ENCODE data around the gene TIPARP.
A peak's percentile ranks its signal among the peaks of the same experiment; 100 is the strongest.

TIPARP gene

GRCh38 chr3:156743859-156744258 lies 69.5 kb downstream of the TIPARP start:
- Histone ChIP-seq H3K36me3 (replicated peaks in 1 of 2; ENCODE audit: control insufficient read depth in 2 of 2, insufficient read depth in 2 of 2, low read length in 2 of 2) (no peaks in the 10 kb centered on the region), H2AFZ (ENCODE audit: low read length) (no peak overlapping the region), H3K4ac (ENCODE audit: low read length) (no peak overlapping the region), H2BK12ac (ENCODE audit: low read length) (no peak overlapping the region), H2BK15ac (ENCODE audit: low read length) (no peak overlapping the region), H3K4me2 (ENCODE audit: insufficient read depth, low read length, poor library complexity, severe bottlenecking) (no peak overlapping the region), H3K9ac (ENCODE audit: low read depth, low read length, poor library complexity) (no peak overlapping the region), H3K27ac (replicated peaks; ENCODE audit: low read length) (no peak overlapping the region), H3K27me3 (ENCODE audit: control insufficient read depth in 3 of 3, insufficient read depth in 3 of 3, low read depth in 1 of 3, low read length in 3 of 3) (no peaks in the 10 kb centered on the region), H4K8ac (ENCODE audit: low read depth, low read length) (no peak overlapping the region), H3K18ac (ENCODE audit: low read length) (no peak overlapping the region), H2BK5ac (ENCODE audit: low read length) (no peak overlapping the region), H3K79me1 (ENCODE audit: low read depth, low read length) (no peaks in the 10 kb centered on the region), H3K4me3 (ENCODE audit: low read length in 2 of 2) (no peak overlapping the region), H2BK120ac (ENCODE audit: low read depth, low read length) (no peak overlapping the region), H4K91ac (ENCODE audit: low read depth, low read length, poor library complexity) (no peak overlapping the region), H3K14ac (ENCODE audit: low read length) (peak overlapping the region; percentile 77), H3K4me1 (ENCODE audit: control insufficient read depth in 2 of 2, insufficient read depth in 1 of 2, low read depth in 1 of 2, low read length in 2 of 2) (no peaks in the 10 kb centered on the region), H2AK5ac (ENCODE audit: low read depth, low read length) (no peak overlapping the region), H3K23ac (ENCODE audit: low read depth, low read length, poor library complexity) (no peak overlapping the region), H3K9me3 (replicated peaks in 1 of 2; ENCODE audit: control insufficient read depth in 2 of 2, insufficient read depth in 1 of 2, low read depth in 1 of 2, low read length in 2 of 2) (peaks cover 0 to 17% of the 10 kb centered on the region in 2 donors)
- no peak for DNase-seq (ENCODE audit: low spot score)
- WGBS, 2 donors (ENCODE audit: extremely low coverage in 2 of 2, insufficient read length in 2 of 2, insufficient replicate concordance in 1 of 2) = no CpG with 5 or more reads among the region's 5 CpGs

- no peaks in the 10 kb centered on the region for H3K27me3 ChIP-seq (ENCODE audit: control insufficient read depth in 3 of 3, insufficient read depth in 3 of 3, low read depth in 1 of 3, low read length in 3 of 3)
- no peak overlapping the region for H2BK15ac ChIP-seq (ENCODE audit: low read length)
- no peak overlapping the region for H2AFZ ChIP-seq (ENCODE audit: low read length)
- H3K18ac ChIP-seq (ENCODE audit: low read length) = no peak overlapping the region
- no peaks in the 10 kb centered on the region for H3K36me3 ChIP-seq (replicated peaks in 1 of 2; ENCODE audit: control insufficient read depth in 2 of 2, insufficient read depth in 2 of 2, low read length in 2 of 2)
- H3K79me1 ChIP-seq (ENCODE audit: low read depth, low read length) = no peaks in the 10 kb centered on the region
- peaks cover 0 to 17% of the 10 kb centered on the region in 2 donors for H3K9me3 ChIP-seq (replicated peaks in 1 of 2; ENCODE audit: control insufficient read depth in 2 of 2, insufficient read depth in 1 of 2, low read depth in 1 of 2, low read length in 2 of 2)
- H3K4me2 ChIP-seq (ENCODE audit: insufficient read depth, low read length, poor library complexity, severe bottlenecking) = no peak overlapping the region
- no peak overlapping the region for H3K27ac ChIP-seq (replicated peaks; ENCODE audit: low read length)
- no peak overlapping the region for H4K8ac ChIP-seq (ENCODE audit: low read depth, low read length)
- no peak overlapping the region for H2BK12ac ChIP-seq (ENCODE audit: low read length)
- no peak for DNase-seq (ENCODE audit: low spot score)
- WGBS, 2 donors (ENCODE audit: extremely low coverage in 2 of 2, insufficient read length in 2 of 2, insufficient replicate concordance in 1 of 2) = no CpG with 5 or more reads among the region's 7 CpGs
- no peak overlapping the region for H2BK120ac ChIP-seq (ENCODE audit: low read depth, low read length)
- no peak overlapping the region for H2AK5ac ChIP-seq (ENCODE audit: low read depth, low read length)
- no peak overlapping the region for H3K23ac ChIP-seq (ENCODE audit: low read depth, low read length, poor library complexity)
- no peak overlapping the region for H2BK5ac ChIP-seq (ENCODE audit: low read length)
- peaks cover 0 to 7% of the 10 kb centered on the region in 2 donors for H3K4me1 ChIP-seq (ENCODE audit: control insufficient read depth in 2 of 2, insufficient read depth in 1 of 2, low read depth in 1 of 2, low read length in 2 of 2)
- H3K14ac ChIP-seq (ENCODE audit: low read length) = no peak overlapping the region
- no peak overlapping the region for H3K4me3 ChIP-seq (ENCODE audit: low read length in 2 of 2)
- H4K91ac ChIP-seq (ENCODE audit: low read depth, low read length, poor library complexity) = no peak overlapping the region
- no peak overlapping the region for H3K4ac ChIP-seq (ENCODE audit: low read length)
- no peak overlapping the region for H3K9ac ChIP-seq (ENCODE audit: low read depth, low read length, poor library complexity)
Observed at GRCh38 chr3:156744631-156745030, 70.2 kb downstream of the TIPARP start.

- no peaks in the 10 kb centered on the region for H3K27me3 ChIP-seq (ENCODE audit: control insufficient read depth in 3 of 3, insufficient read depth in 3 of 3, low read depth in 1 of 3, low read length in 3 of 3)
- H3K4ac ChIP-seq (ENCODE audit: low read length) = no peak overlapping the region
- H2BK120ac ChIP-seq (ENCODE audit: low read depth, low read length) = no peak overlapping the region
- no peak overlapping the region for H3K4me2 ChIP-seq (ENCODE audit: insufficient read depth, low read length, poor library complexity, severe bottlenecking)
- no peak overlapping the region for H2BK5ac ChIP-seq (ENCODE audit: low read length)
- H4K8ac ChIP-seq (ENCODE audit: low read depth, low read length) = no peak overlapping the region
- no peaks in the 10 kb centered on the region for H3K79me1 ChIP-seq (ENCODE audit: low read depth, low read length)
- no peak overlapping the region for H2BK15ac ChIP-seq (ENCODE audit: low read length)
- no CpG with 5 or more reads among the region's 1 CpG for WGBS, 2 donors (ENCODE audit: extremely low coverage in 2 of 2, insufficient read length in 2 of 2, insufficient replicate concordance in 1 of 2)
- peaks cover 8 to 18% of the 10 kb centered on the region in 2 donors for H3K4me1 ChIP-seq (ENCODE audit: control insufficient read depth in 2 of 2, insufficient read depth in 1 of 2, low read depth in 1 of 2, low read length in 2 of 2)
- no peaks in the 10 kb centered on the region for H3K36me3 ChIP-seq (replicated peaks in 1 of 2; ENCODE audit: control insufficient read depth in 2 of 2, insufficient read depth in 2 of 2, low read length in 2 of 2)
- H3K9me3 ChIP-seq (replicated peaks in 1 of 2; ENCODE audit: control insufficient read depth in 2 of 2, insufficient read depth in 1 of 2, low read depth in 1 of 2, low read length in 2 of 2) = peaks cover 0 to 17% of the 10 kb centered on the region in 2 donors
- no peak overlapping the region for H4K91ac ChIP-seq (ENCODE audit: low read depth, low read length, poor library complexity)
- no peak overlapping the region for H2BK12ac ChIP-seq (ENCODE audit: low read length)
- H3K23ac ChIP-seq (ENCODE audit: low read depth, low read length, poor library complexity) = no peak overlapping the region
- H3K9ac ChIP-seq (ENCODE audit: low read depth, low read length, poor library complexity) = no peak overlapping the region
- H3K18ac ChIP-seq (ENCODE audit: low read length) = no peak overlapping the region
- H3K27ac ChIP-seq (replicated peaks; ENCODE audit: low read length) = no peak overlapping the region
- H2AK5ac ChIP-seq (ENCODE audit: low read depth, low read length) = no peak overlapping the region
- H3K14ac ChIP-seq (ENCODE audit: low read length) = no peak overlapping the region
- no peak overlapping the region for H2AFZ ChIP-seq (ENCODE audit: low read length)
- DNase-seq (ENCODE audit: low spot score) = no peak
- H3K4me3 ChIP-seq (ENCODE audit: low read length in 2 of 2) = no peak overlapping the region
Observed at GRCh38 chr3:156745766-156746165, 71.4 kb downstream of the TIPARP start.

GRCh38 chr3:156747046-156747445 lies 72.7 kb downstream of the TIPARP start:
- Histone ChIP-seq H3K9ac (ENCODE audit: low read depth, low read length, poor library complexity) (no peak overlapping the region), H3K4me2 (ENCODE audit: insufficient read depth, low read length, poor library complexity, severe bottlenecking) (no peak overlapping the region), H3K36me3 (replicated peaks in 1 of 2; ENCODE audit: control insufficient read depth in 2 of 2, insufficient read depth in 2 of 2, low read length in 2 of 2) (no peaks in the 10 kb centered on the region), H2BK120ac (ENCODE audit: low read depth, low read length) (no peak overlapping the region), H2BK12ac (ENCODE audit: low read length) (no peak overlapping the region), H3K23ac (ENCODE audit: low read depth, low read length, poor library complexity) (no peak overlapping the region), H2AFZ (ENCODE audit: low read length) (no peak overlapping the region), H3K9me3 (replicated peaks in 1 of 2; ENCODE audit: control insufficient read depth in 2 of 2, insufficient read depth in 1 of 2, low read depth in 1 of 2, low read length in 2 of 2) (peaks cover 0 to 17% of the 10 kb centered on the region in 2 donors), H3K4me3 (ENCODE audit: low read length in 2 of 2) (no peak overlapping the region), H3K27ac (replicated peaks; ENCODE audit: low read length) (no peak overlapping the region), H2AK5ac (ENCODE audit: low read depth, low read length) (no peak overlapping the region), H4K8ac (ENCODE audit: low read depth, low read length) (no peak overlapping the region), H3K14ac (ENCODE audit: low read length) (no peak overlapping the region), H3K79me1 (ENCODE audit: low read depth, low read length) (no peaks in the 10 kb centered on the region), H3K27me3 (ENCODE audit: control insufficient read depth in 3 of 3, insufficient read depth in 3 of 3, low read depth in 1 of 3, low read length in 3 of 3) (no peaks in the 10 kb centered on the region), H3K18ac (ENCODE audit: low read length) (no peak overlapping the region), H2BK5ac (ENCODE audit: low read length) (no peak overlapping the region), H3K4ac (ENCODE audit: low read length) (no peak overlapping the region), H2BK15ac (ENCODE audit: low read length) (no peak overlapping the region), H4K91ac (ENCODE audit: low read depth, low read length, poor library complexity) (no peak overlapping the region), H3K4me1 (ENCODE audit: control insufficient read depth in 2 of 2, insufficient read depth in 1 of 2, low read depth in 1 of 2, low read length in 2 of 2) (peaks cover 14 to 27% of the 10 kb centered on the region in 2 donors)
- WGBS, 2 donors (ENCODE audit: extremely low coverage in 2 of 2, insufficient read length in 2 of 2, insufficient replicate concordance in 1 of 2) = no CpG with 5 or more reads among the region's 1 CpG
- DNase-seq (ENCODE audit: low spot score) = no peak

Measured in neuronal stem cell (in vitro differentiated cells).